Fibroblast of pulmonary artery (primary cell): ENCODE results near the gene TRIM22.

ENCODE experiments used
- DNase-seq: peaks from one replicate; pipeline ENCODE4 v3.0.0-alpha.2; 2010; ENCODE audit warnings: low read depth
- H3K4me3 ChIP-seq: replicated peaks from 2 replicates; pipeline ENCODE4 v1.5.1; 2011; ENCODE audit warnings: low read depth, mild to moderate bottlenecking, control low read depth, low read length, moderate library complexity
- CTCF ChIP-seq: IDR thresholded peaks from 2 replicates; pipeline ENCODE4 v1.5.1; 2011; ENCODE audit warnings: mild to moderate bottlenecking, control low read depth, low read length, inconsistent platforms; ENCODE audit errors: missing control alignments

TRIM22 gene

DNA sequence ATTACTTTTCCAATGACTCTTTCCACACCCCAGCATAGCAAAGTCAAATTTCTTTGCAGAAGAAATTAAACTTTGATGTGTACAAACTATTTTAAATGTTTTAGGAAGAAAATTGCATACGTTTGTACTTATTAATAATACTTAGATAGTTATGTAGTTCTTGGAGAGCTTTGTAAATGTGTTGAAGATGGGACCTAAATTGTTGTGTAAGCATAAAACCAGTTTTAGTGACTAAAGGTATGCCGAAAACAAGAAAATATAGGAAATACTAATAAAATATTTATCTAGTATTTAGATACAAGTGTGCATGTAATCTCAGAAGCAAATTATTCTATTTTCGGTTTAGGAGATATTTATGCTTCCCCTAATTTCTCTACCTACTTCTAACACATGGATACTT, 60.2 kb downstream of the TRIM22 start:
- no peak for DNase-seq
- H3K4me3 ChIP-seq, result no peak overlapping the region
- TF ChIP-seq CTCF, result no peak

DNA sequence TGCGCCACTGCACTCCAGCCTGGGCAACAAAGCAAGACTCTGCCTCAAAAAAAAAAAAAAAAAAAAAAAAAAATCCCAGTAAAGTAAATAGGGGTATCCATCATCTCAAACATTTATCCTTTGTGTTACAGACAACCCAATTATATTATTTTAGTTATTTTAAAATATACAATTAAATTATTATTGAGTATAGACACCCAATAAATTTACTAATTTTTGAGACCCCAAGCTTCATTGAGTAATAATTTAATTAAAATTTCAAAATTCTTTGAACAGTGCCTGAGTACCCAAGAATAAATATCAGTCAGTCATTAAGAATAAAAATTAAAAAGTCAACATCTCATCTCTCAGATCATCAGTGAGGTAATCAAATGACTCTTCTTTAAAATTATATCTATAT, 64.4 kb downstream of the TRIM22 start, which contains the start of gene OR52N4:
Gene OR52N4, plus strand, starts transcription at position 301 of the 400 bp plus-strand sequence. CDS start 498 bp downstream, outside the sequence.
- TF ChIP-seq CTCF, result no peak
- no peak within 1 kb of the TSS for H3K4me3 ChIP-seq

More for the DNA sequence above, 64.4 kb downstream of the TRIM22 start, which contains the start of gene OR52N4:
- DNase-seq, result no peak
